K562 (cell line): ENCODE results near the gene CPLX4. TPM values are rescaled to one million over a fixed set of nuclear protein-coding genes. Genes with fewer than 3 reads are reported as not detected.

ENCODE experiments used
- ATAC-seq: fragments of 200-7000 bp; cut with Tn5 transposase; 3 replicates; pipeline ENCODE4 v1.9.1; 2020; ENCODE audit warnings: moderate library complexity
- BruUV-seq: library from RNA; stranded (reverse); fragments of 400-500 nt; replicated peaks from 2 replicates; lab custom pipeline; 2021; lab: Mats Ljungman, UMichigan
- CTCF ChIA-PET: fragments of 300-600 bp; formaldehyde crosslinking; extraction: SDS; loops from one replicate; lab custom pipeline; 2021; ENCODE audit warnings: low intra/inter-chr PET ratio; lab: Yijun Ruan, JAX
- POLR2A ChIA-PET: fragments of 300-600, 350-650 bp; sonication (Branson Sonifier 250); formaldehyde crosslinking; extraction: SDS; loops from one replicate; lab custom pipeline; 2021; ENCODE audit warnings: antibody characterized with exemption, inconsistent platforms; lab: Yijun Ruan, JAX
- DNase-seq, 4 experiments: peaks; one replicate each; pipeline versions ENCODE4 v3.0.0 to v3.0.0-alpha.2; 2011 to 2018; ENCODE audit warnings: low spot score in 3 of 4, mixed read lengths in 3 of 4; ENCODE audit errors: extremely low read depth in 1 of 4
- FAIRE-seq: peaks from 2 replicates; lab custom pipeline; 2011; peaks lifted over from hg19 to GRCh38; lab: Jason Lieb, UNC
- H2AFZ ChIP-seq: 2 replicates; pipeline ENCODE4 v1.6.0; 2011; ENCODE audit warnings: low read depth, low read length, control low read depth, inconsistent platforms
- H3K27ac ChIP-seq: fragments of 200-600 bp; 3 replicates; pipeline ENCODE4 v1.8.0; 2011; ENCODE audit warnings: low read depth, mild to moderate bottlenecking, control low read depth, inconsistent platforms, low read length, moderate library complexity, mixed read lengths; ENCODE audit errors: extremely low read depth
- H3K27me3 ChIP-seq, 2 experiments: fragments of 300-600 bp in 1 of 2; 2 replicates in 1 of 2; 3 replicates in 1 of 2; pipeline versions ENCODE4 v1.6.0 to v1.8.0; 2011; ENCODE audit warnings: inconsistent platforms in 2 of 2, low read length in 2 of 2, mild to moderate bottlenecking in 1 of 2, mixed read lengths in 1 of 2, moderate library complexity in 1 of 2; ENCODE audit not compliant: control insufficient read depth in 2 of 2, insufficient read depth in 2 of 2
- H3K36me3 ChIP-seq: fragments of 300-600 bp; 3 replicates; pipeline ENCODE4 v1.8.0; 2011; ENCODE audit warnings: mild to moderate bottlenecking, low read length, inconsistent platforms; ENCODE audit not compliant: control insufficient read depth, insufficient read depth
- H3K4me1 ChIP-seq, 2 experiments: fragments of 200-600 bp in 1 of 2; replicated peaks in 1 of 2; 2 replicates in 1 of 2; 3 replicates in 1 of 2; pipeline versions ENCODE4 v1.5.1 to v1.8.0; 2011; ENCODE audit warnings: inconsistent platforms in 2 of 2, low read length in 2 of 2, mild to moderate bottlenecking in 1 of 2, mixed read lengths in 1 of 2, moderate library complexity in 1 of 2; ENCODE audit not compliant: control insufficient read depth in 2 of 2, insufficient read depth in 2 of 2
- H3K4me2 ChIP-seq: 2 replicates; pipeline ENCODE4 v1.6.1; 2011; ENCODE audit warnings: low read length, control low read depth, inconsistent platforms, mixed read lengths; ENCODE audit not compliant: insufficient read depth
- H3K4me3 ChIP-seq: fragments of 200-600 bp; sonication (generic), shearing (Covaris generic); 2 replicates; pipeline ENCODE4 v1.5.1; 2016; ENCODE audit warnings: control low read depth, inconsistent platforms
- H3K79me2 ChIP-seq: fragments of 200-600 bp; 3 replicates; pipeline ENCODE4 v1.8.0; 2011; ENCODE audit warnings: low read length, inconsistent platforms; ENCODE audit not compliant: control insufficient read depth, insufficient read depth
- H3K9ac ChIP-seq, 2 experiments: 2 replicates each; pipeline versions ENCODE4 v1.6.0 to v1.6.1; 2011; ENCODE audit warnings: low read depth in 2 of 2, low read length in 2 of 2, control low read depth in 1 of 2, inconsistent platforms in 1 of 2, mild to moderate bottlenecking in 1 of 2, mixed read lengths in 1 of 2; ENCODE audit not compliant: insufficient read depth in 1 of 2
- H3K9me1 ChIP-seq: one replicate; pipeline ENCODE4 v1.6.0; 2011; ENCODE audit warnings: inconsistent platforms, mild to moderate bottlenecking, low read length, moderate library complexity; ENCODE audit not compliant: control insufficient read depth, insufficient read depth
- H3K9me3 ChIP-seq: replicated peaks from 2 replicates; pipeline ENCODE4 v1.5.1; 2011; ENCODE audit warnings: low read depth, low read length, inconsistent platforms; ENCODE audit not compliant: control insufficient read depth, insufficient read depth
- H4K20me1 ChIP-seq: replicated peaks from 2 replicates; pipeline ENCODE4 v1.6.1; 2011; ENCODE audit warnings: low read length, inconsistent platforms, mixed read lengths; ENCODE audit not compliant: control insufficient read depth, insufficient read depth
- DNMT1 ChIP-seq: fragments of 450-650 bp; IDR thresholded peaks from 2 replicates; pipeline ENCODE4 v1.6.1; 2016; ENCODE audit warnings: antibody characterized with exemption, mild to moderate bottlenecking
- POLR3A ChIP-seq: IDR thresholded peaks from 2 replicates; pipeline ENCODE4 v1.6.1; 2011; ENCODE audit warnings: borderline replicate concordance, mild to moderate bottlenecking, moderate library complexity; ENCODE audit not compliant: insufficient read length, insufficient read depth; ENCODE audit errors: extremely low read depth
- WGBS: fragments of 100-300 bp; shearing (Covaris generic); methylation state at CpG from one replicate; pipeline ENCODE4 v1.1.6; 2016; ENCODE audit warnings: low coverage, mixed read lengths; ENCODE audit not compliant: insufficient coverage; ENCODE audit errors: missing lambda C conversion rate; 5-methylcytosine and 5-hydroxymethylcytosine counted together
- in situ Hi-C: fragments of 300-500 bp; cut with MboI; formaldehyde crosslinking; loops from 4 replicates; pipeline ENCODE4 v1.15.0; 2018; ENCODE audit warnings: inconsistent platforms, mixed read lengths
- intact Hi-C: fragments of 100-400 bp; cut with micrococcal nuclease; formaldehyde crosslinking; loops from 2 replicates; pipeline ENCODE4 v1.14.2; 2022
- polyA plus RNA-seq, 8 experiments: library from polyadenylated mRNA; depleted of rRNA in 4 of 8; stranded (reverse) in 5 of 8; unstranded in 3 of 8; fragments of >200 nt; fragmentation: Nextera tagmentation in 2 of 8; fragmentation: Illumina TruSeq in 1 of 8; extraction: Ambion mirVana in 2 of 8; extraction: Trizol in 1 of 8; gene quantifications; 2 replicates each; pipeline versions ENCODE4 v1.2.1 to v1.2.3, GENCODE V29; 2011 to 2014; ENCODE audit warnings: inconsistent platforms in 1 of 8, missing spikeins in 1 of 8
- total RNA-seq, 7 experiments: library from RNA; depleted of rRNA in 6 of 7; stranded (reverse); fragments of >200 nt in 6 of 7; fragmentation: Illumina TruSeq in 2 of 7; extraction: Trizol in 2 of 7; gene quantifications; 2 replicates each; pipeline versions ENCODE4 v1.2.1 to v1.2.3, GENCODE V29; 2011 to 2021; ENCODE audit warnings: low replicate concordance in 1 of 7
- TF ChIP-seq, protein P1 (sequence below): sonication (generic); formaldehyde crosslinking; IDR thresholded peaks from 2 replicates; pipeline ENCODE4 v1.8.1; 2023; ENCODE audit warnings: missing genetic modification reagents, mild to moderate bottlenecking, borderline replicate concordance
- TF ChIP-seq, protein P2 (sequence below), 2 experiments: fragments of 450-650 bp; IDR thresholded peaks; 2 replicates each; pipeline ENCODE4 v1.6.1; 2016; ENCODE audit warnings: mild to moderate bottlenecking in 2 of 2, borderline replicate concordance in 1 of 2, low read depth in 1 of 2, moderate library complexity in 1 of 2

Gene CPLX4
- total and polyA plus RNA-seq, 9 of the 15 experiments (the other 6 are each of a cell fraction or from before 2014, with no cell fraction given): not detected

DNA sequence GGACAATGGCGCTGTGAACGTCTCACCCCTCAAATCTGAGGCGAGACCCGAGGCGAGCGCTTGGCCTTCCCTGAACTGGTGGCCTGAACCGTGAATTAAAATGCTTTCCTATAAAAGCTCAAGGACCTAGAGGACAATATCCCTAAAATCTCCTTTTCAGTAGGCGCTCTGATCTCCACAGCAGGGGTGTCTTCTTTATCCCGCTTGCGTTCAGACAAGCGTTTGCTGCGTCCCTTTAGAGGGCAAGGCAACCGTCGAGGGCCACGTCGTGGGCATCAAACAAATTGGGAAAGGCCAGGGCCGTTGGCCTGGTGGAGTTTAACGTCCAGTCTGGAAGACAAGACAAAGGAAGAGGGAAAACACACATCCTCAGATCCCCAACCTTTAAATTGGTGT is 43.9 kb downstream of the CPLX4 start:
- intact Hi-C loops: no loop called here
- H3K27ac ChIP-seq: no peak overlapping the region
- H3K9me1 ChIP-seq: no peaks in the 10 kb centered on the region
- H3K4me1 ChIP-seq: peaks cover 0 to 14% of the 10 kb centered on the region in 2 experiments; a peak in 2 of 5 replicates
- in situ Hi-C loops: no loop called here
- H4K20me1 ChIP-seq: no peaks in the 10 kb centered on the region
- no peaks in the 10 kb centered on the region for H3K9me3 ChIP-seq
- no peak overlapping the region for H3K9ac ChIP-seq
- no TSS peak for BruUV-seq
- ChIA-PET CTCF (no interaction called here), POLR2A (no interaction called here)
- DNase-seq (no peak), ATAC-seq (no peak), FAIRE-seq (no peak)
- H3K4me2 ChIP-seq: no peak overlapping the region
- H3K4me3 ChIP-seq: no peak overlapping the region
- no peak overlapping the region for H2AFZ ChIP-seq
- H3K79me2 ChIP-seq: no peaks in the 10 kb centered on the region
- TF ChIP-seq, protein P1, sequence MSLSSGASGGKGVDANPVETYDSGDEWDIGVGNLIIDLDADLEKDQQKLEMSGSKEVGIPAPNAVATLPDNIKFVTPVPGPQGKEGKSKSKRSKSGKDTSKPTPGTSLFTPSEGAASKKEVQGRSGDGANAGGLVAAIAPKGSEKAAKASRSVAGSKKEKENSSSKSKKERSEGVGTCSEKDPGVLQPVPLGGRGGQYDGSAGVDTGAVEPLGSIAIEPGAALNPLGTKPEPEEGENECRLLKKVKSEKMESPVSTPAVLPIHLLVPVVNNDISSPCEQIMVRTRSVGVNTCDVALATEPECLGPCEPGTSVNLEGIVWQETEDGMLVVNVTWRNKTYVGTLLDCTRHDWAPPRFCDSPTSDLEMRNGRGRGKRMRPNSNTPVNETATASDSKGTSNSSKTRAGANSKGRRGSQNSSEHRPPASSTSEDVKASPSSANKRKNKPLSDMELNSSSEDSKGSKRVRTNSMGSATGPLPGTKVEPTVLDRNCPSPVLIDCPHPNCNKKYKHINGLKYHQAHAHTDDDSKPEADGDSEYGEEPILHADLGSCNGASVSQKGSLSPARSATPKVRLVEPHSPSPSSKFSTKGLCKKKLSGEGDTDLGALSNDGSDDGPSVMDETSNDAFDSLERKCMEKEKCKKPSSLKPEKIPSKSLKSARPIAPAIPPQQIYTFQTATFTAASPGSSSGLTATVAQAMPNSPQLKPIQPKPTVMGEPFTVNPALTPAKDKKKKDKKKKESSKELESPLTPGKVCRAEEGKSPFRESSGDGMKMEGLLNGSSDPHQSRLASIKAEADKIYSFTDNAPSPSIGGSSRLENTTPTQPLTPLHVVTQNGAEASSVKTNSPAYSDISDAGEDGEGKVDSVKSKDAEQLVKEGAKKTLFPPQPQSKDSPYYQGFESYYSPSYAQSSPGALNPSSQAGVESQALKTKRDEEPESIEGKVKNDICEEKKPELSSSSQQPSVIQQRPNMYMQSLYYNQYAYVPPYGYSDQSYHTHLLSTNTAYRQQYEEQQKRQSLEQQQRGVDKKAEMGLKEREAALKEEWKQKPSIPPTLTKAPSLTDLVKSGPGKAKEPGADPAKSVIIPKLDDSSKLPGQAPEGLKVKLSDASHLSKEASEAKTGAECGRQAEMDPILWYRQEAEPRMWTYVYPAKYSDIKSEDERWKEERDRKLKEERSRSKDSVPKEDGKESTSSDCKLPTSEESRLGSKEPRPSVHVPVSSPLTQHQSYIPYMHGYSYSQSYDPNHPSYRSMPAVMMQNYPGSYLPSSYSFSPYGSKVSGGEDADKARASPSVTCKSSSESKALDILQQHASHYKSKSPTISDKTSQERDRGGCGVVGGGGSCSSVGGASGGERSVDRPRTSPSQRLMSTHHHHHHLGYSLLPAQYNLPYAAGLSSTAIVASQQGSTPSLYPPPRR: no peak
- TF ChIP-seq, protein P2, sequence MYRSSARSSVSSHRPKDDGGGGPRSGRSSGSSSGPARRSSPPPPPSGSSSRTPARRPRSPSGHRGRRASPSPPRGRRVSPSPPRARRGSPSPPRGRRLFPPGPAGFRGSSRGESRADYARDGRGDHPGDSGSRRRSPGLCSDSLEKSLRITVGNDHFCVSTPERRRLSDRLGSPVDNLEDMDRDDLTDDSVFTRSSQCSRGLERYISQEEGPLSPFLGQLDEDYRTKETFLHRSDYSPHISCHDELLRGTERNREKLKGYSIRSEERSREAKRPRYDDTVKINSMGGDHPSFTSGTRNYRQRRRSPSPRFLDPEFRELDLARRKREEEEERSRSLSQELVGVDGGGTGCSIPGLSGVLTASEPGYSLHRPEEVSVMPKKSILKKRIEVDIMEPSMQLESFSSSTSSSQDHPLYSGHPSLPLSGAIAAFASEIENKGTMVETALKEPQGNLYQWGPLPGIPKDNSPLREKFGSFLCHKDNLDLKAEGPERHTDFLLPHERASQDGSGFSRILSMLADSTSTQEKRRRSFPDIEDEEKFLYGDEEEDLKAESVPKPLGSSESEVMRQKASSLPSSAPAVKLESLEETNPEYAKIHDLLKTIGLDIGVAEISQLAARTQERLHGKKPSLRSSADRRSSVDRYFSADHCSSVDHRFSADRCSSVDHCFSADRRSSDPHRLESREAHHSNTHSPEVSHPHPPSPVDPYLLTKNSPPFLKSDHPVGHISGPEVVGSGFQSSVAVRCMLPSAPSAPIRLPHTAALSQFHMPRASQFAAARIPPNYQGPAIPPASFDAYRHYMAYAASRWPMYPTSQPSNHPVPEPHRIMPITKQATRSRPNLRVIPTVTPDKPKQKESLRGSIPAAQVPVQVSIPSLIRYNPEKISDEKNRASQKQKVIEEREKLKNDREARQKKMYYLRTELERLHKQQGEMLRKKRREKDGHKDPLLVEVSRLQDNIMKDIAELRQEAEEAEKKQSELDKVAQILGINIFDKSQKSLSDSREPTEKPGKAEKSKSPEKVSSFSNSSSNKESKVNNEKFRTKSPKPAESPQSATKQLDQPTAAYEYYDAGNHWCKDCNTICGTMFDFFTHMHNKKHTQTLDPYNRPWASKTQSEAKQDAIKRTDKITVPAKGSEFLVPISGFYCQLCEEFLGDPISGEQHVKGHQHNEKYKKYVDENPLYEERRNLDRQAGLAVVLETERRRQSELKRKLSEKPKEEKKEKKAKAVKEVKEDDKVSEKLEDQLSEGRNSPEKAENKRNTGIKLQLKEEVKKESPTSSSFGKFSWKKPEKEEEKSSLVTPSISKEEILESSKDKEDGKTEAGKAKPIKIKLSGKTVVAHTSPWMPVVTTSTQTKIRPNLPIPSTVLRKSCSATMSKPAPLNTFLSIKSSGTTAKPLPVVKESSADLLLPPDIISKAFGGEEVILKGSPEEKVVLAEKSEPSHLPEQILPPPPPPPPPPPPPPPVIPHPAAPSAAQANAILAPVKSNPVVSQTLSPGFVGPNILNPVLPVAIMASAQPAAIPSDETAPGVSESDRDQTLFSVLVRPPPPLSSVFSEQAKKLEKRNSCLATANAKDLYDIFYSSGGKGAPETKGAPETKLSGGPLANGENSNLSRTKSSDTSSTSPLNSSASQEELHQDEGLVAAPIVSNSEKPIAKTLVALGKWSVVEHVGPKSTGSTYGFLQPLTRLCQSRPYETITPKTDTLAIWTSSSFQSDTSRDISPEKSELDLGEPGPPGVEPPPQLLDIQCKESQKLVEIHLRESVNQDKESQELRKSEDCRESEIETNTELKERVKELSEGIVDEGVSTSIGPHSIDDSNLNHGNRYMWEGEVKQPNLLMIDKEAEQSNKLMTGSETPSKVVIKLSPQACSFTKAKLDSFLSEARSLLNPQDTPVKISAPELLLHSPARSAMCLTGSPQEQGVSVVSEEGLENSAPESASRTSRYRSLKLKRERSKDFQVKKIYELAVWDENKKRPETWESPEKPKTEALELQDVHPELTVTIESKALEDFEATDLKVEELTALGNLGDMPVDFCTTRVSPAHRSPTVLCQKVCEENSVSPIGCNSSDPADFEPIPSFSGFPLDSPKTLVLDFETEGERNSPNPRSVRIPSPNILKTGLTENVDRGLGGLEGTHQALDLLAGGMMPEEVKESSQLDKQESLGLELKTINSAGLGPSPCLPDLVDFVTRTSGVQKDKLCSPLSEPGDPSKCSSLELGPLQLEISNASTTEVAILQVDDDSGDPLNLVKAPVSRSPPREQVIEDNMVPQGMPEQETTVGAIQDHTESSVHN (IDR thresholded peaks at IDR 0.05; ENCODE audit: borderline replicate concordance in 1 of 2, low read depth in 1 of 2): no peak
- TF ChIP-seq DNMT1 (no peak), POLR3A (no peak)
- no peaks in the 10 kb centered on the region for H3K36me3 ChIP-seq
- WGBS: 6% methylated on average over 18 of the region's 18 CpGs
- peaks cover 2 to 42% of the 10 kb centered on the region in 2 experiments; a peak in 3 of 5 replicates for H3K27me3 ChIP-seq
